ENCODE measurements around the gene CSNK2A2. TPM values are rescaled to one million over a fixed set of nuclear protein-coding genes. Genes with fewer than 3 reads are reported as not detected.

Gene CSNK2A2
- total and polyA plus RNA-seq, 2 donors (not counting 3 experiments of a cell fraction or from before 2014, with no cell fraction given), result 43.3 to 125 TPM

DNA sequence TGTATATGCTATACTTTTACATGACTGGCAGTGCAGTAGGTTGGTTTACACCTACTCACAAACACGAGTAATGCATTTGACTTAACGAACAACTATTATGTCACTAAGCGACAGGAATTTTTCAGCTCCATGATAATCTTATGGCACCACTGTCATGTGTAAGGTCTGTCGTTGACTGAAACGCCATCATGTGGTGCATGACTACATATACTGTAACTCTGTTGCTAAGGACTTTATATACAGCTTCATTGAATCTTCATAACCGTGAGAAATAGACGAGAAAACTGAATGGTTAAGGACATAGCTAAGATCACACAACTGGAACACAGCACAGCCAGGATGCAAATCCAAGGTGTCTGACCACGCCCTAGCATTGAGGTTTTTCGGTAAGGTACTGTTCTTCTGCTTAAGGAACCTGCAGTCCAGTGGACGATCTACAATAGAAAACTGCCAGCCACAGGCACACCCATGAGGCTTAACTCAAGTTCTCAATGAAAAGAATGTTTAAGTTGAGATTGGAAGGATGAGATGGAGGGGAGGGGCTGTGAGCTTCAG, 72.0 kb downstream of the CSNK2A2 start:
- H4K20me1 ChIP-seq (replicated peaks; ENCODE audit: control insufficient read depth, extremely low read depth, insufficient read depth, low read length), result peaks cover 4% of the 10 kb centered on the region
- H3K9me1 ChIP-seq (replicated peaks; ENCODE audit: control insufficient read depth, extremely low read depth, insufficient read depth, low read length), result no peaks in the 10 kb centered on the region
- no peak overlapping the region for H3K4me3 ChIP-seq (replicated peaks in 1 of 3; ENCODE audit: insufficient read depth in 1 of 3, low read depth in 1 of 3, low read length in 3 of 3)
- H3K36me3 ChIP-seq (ENCODE audit: control insufficient read depth in 2 of 2, extremely low read depth in 1 of 2, insufficient read depth in 2 of 2, low read length in 2 of 2), result no peaks in the 10 kb centered on the region
- DNase-seq (ENCODE audit: low read depth, low spot score) (no peak), FAIRE-seq (no peak)
- H3K27ac ChIP-seq (ENCODE audit: insufficient read depth, low read depth, low read length), result no peak overlapping the region
- dilution Hi-C loops (cut with MboI; ENCODE audit: extremely low pct_ligation_motif_present, low sequenced_read_pairs), result no loop called here
- ChIA-PET POLR2A (no interaction called here), CTCF (interaction anchor here (1.6 to 4.3 kb wide), 4 partner anchors 29 to 106 kb away, joined by 4 to 48 read pairs (median 8); partner anchors contain the start of gene MMP15)
- TF ChIP-seq POLR2AphosphoS5 (IDR thresholded peaks at IDR 0.05; ENCODE audit: insufficient read depth, low read depth, low read length) (no peak), CTCF (IDR thresholded peaks at IDR 0.05; ENCODE audit: extremely low read depth in 1 of 2, insufficient read depth in 1 of 2, low read depth in 1 of 2, low read length in 2 of 2) (no peak), FOS (IDR thresholded peaks at IDR 0.05; ENCODE audit: borderline replicate concordance, insufficient read depth, low read length) (no peak), POLR2A (IDR thresholded peaks at IDR 0.05; ENCODE audit: low read depth, low read length) (no peak), EZH2 (IDR thresholded peaks at IDR 0.05; ENCODE audit: borderline replicate concordance, low read depth, low read length, severe bottlenecking) (no peak), GATA2 (IDR thresholded peaks at IDR 0.05; ENCODE audit: insufficient read depth, insufficient read length, low read depth, low read length) (no peak), MYC (IDR thresholded peaks at IDR 0.05; ENCODE audit: low read depth, low read length) (no peak)
- no peak overlapping the region for H3K9ac ChIP-seq (replicated peaks; ENCODE audit: extremely low read depth, insufficient read depth, low read length)
- no TSS peak for BruUV-seq (replicated peaks)
- no peaks in the 10 kb centered on the region for H3K9me3 ChIP-seq (replicated peaks; ENCODE audit: control insufficient read depth, insufficient read depth, low read length)
- intact Hi-C loops (cut with micrococcal nuclease), result loop anchor here (10.0 kb wide), 1 partner anchor 391 kb away; the partner anchor contains the start of gene KATNB1
- H3K4me2 ChIP-seq (ENCODE audit: insufficient read depth, low read length), result no peak overlapping the region
- H3K27me3 ChIP-seq (ENCODE audit: control insufficient read depth in 2 of 2, insufficient read depth in 2 of 2, low read length in 2 of 2), result no peaks in the 10 kb centered on the region
- no peak overlapping the region for H2AFZ ChIP-seq (ENCODE audit: low read depth, low read length)
- H3K79me2 ChIP-seq (ENCODE audit: control insufficient read depth, insufficient read depth, low read length), result peaks cover 56% of the 10 kb centered on the region
- peaks cover 40% of the 10 kb centered on the region for H3K4me1 ChIP-seq (ENCODE audit: control insufficient read depth, extremely low read depth, insufficient read depth, low read length)

Measured in endothelial cell of umbilical vein (primary cell).